IPS DF 6.9 (cell line): Measurements from ENCODE around the gene COL4A2.
"Not testable (repeated sequence)": the region's sequence is repeated elsewhere in the genome, so short reads cannot be mapped to it uniquely, and the experiment has no call there.

ENCODE experiments used
- DNase-seq: peaks from one replicate; pipeline ENCODE4 v3.0.0-alpha.2; 2013; ENCODE audit warnings: low read depth, low spot score
- H3K27ac ChIP-seq: one replicate; pipeline ENCODE4 v1.5.1; 2013; ENCODE audit warnings: low read length, control low read depth
- H3K27me3 ChIP-seq: 2 replicates; pipeline ENCODE4 v1.6.1; 2013; ENCODE audit warnings: mild to moderate bottlenecking, low read length; ENCODE audit not compliant: control insufficient read depth, insufficient read depth
- H3K36me3 ChIP-seq: 2 replicates; pipeline ENCODE4 v1.6.1; 2013; ENCODE audit warnings: low read length; ENCODE audit not compliant: control insufficient read depth, insufficient read depth
- H3K4me1 ChIP-seq: 2 replicates; pipeline ENCODE4 v1.6.1; 2013; ENCODE audit warnings: low read length; ENCODE audit not compliant: control insufficient read depth, insufficient read depth
- H3K4me3 ChIP-seq: 2 replicates; pipeline ENCODE4 v1.5.1; 2013; ENCODE audit warnings: mild to moderate bottlenecking, low read length
- H3K9me3 ChIP-seq: 2 replicates; pipeline ENCODE4 v1.6.1; 2013; ENCODE audit warnings: low read length, inconsistent platforms; ENCODE audit not compliant: control insufficient read depth, insufficient read depth
- WGBS: extraction: QIAGEN DNeasy Blood & Tissue Kit; methylation state at CpG from one replicate; pipeline ENCODE4 v1.1.7; 2013; ENCODE audit warnings: mixed read lengths, missing lambda C conversion rate; ENCODE audit not compliant: insufficient read length, insufficient coverage; 5-methylcytosine and 5-hydroxymethylcytosine counted together

COL4A2 gene

DNA sequence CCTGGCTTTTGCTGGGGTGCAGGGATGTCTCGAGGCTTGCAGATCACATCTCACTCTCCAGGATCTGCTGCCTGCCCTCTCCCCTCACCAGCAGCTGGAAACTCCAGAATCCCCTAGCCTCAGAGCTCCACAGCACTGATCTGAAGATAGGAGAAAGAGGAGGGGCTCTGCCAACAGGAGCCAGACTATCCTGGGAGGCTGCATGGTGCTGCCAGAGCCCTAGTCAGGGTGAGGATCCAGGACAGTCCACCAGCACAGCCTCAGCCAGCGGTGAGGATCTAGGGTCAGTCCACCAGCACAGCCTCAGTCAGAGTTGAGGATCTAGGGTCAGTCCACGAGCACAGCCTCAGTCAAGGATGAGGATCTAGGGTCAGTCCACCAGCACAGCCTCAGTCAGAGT lies 189.2 kb downstream of the COL4A2 start:
- no peaks in the 10 kb centered on the region for H3K9me3 ChIP-seq
- no peak overlapping the region for H3K27ac ChIP-seq
- WGBS = no CpG with 5 or more reads among the region's 3 CpGs
- no peak overlapping the region for H3K4me3 ChIP-seq
- no peaks in the 10 kb centered on the region for H3K4me1 ChIP-seq
- DNase-seq = no peak
- H3K27me3 ChIP-seq = no peaks in the 10 kb centered on the region
- peaks cover 33% of the 10 kb centered on the region for H3K36me3 ChIP-seq

DNA sequence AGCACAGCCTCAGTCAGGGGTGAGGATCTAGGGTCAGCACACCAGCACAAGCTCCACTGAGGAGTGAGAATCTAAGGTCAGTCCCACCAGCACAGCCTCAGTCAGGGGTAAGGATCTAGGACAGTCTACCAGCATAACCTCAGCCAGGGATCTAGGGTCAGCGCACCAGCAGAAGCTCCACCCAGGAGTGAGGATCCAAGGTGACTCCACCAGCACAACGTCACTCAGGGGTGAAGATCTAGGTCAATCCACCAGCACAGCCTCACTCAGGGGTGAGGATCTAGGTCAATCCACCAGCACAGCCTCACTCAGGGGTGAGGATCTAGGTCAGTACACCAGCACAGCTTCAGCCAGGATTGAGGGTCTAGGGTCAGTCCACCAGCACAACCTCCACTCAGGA lies 189.9 kb downstream of the COL4A2 start:
- no peaks in the 10 kb centered on the region for H3K27me3 ChIP-seq
- DNase-seq = no peak
- H3K36me3 ChIP-seq = peaks cover 34% of the 10 kb centered on the region
- H3K4me1 ChIP-seq = no peaks in the 10 kb centered on the region
- H3K27ac ChIP-seq = no peak overlapping the region
- H3K9me3 ChIP-seq = no peaks in the 10 kb centered on the region
- WGBS = no CpG with 5 or more reads among the region's 2 CpGs
- H3K4me3 ChIP-seq = no peak overlapping the region

DNA sequence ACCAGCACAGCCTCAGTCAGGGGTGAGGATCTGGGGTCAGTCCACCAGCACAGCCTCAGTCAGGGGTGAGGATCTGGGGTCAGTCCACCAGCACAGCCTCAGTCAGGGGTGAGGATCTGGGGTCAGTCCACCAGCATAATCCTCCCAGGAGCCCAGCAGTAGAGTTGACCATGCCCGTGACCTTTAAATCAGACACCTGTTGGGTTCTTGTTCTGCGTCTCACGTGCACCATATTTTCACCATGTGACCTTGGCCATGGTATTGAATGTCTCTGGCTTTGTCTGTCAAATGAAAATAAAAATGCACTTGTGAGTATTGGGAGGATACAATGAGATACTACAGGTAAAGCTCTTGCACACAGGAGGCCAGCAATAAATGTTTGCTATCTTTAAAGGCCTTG lies 190.8 kb downstream of the COL4A2 start:
- H3K36me3 ChIP-seq = peaks cover 34% of the 10 kb centered on the region
- no CpG with 5 or more reads among the region's 3 CpGs for WGBS
- H3K27me3 ChIP-seq, H3K4me1 ChIP-seq, H3K4me3 ChIP-seq, DNase-seq, H3K27ac ChIP-seq, H3K9me3 ChIP-seq: not testable (repeated sequence)

DNA sequence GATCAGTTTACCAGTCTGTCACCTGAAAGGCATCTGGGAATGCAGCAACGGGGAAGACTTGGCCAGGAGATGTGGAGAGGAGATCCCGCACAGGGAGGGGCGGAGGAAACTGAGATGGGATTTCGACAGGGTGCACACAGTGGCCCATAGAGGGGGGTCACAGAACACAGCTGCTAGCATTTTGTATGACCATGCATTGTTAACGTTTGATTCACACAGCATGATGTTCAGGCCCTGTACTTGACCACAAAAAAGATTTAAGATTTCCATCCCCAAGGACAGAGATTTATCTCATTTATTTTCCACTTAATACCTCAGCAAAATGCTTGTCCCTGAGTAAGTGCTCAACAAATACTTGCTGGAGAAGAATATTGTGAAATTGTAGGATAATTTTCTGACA lies 191.2 kb downstream of the COL4A2 start:
- no CpG with 5 or more reads among the region's 5 CpGs for WGBS
- peaks cover 35% of the 10 kb centered on the region for H3K36me3 ChIP-seq
- no peaks in the 10 kb centered on the region for H3K9me3 ChIP-seq
- no peak overlapping the region for H3K4me3 ChIP-seq
- H3K4me1 ChIP-seq = no peaks in the 10 kb centered on the region
- no peaks in the 10 kb centered on the region for H3K27me3 ChIP-seq
- no peak for DNase-seq
- no peak overlapping the region for H3K27ac ChIP-seq

DNA sequence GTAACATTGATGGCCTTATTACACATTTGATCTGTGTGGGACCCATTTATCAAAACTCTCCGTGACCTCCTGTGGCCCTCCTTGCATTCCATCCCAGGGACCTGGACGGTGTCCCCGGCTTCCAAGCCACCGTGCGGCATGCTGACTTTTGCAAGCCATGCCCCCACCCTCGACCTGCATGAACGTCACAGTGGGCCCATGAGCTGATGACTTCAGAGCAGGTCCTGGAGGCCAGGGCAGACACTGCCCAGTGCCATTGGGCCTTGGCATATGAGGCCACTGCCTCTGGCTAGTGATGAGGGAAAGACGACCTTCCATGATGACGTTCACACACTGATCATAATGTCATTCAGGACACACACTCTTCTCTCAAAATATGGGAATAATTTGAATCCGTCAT lies 191.7 kb downstream of the COL4A2 start:
- Histone ChIP-seq H3K9me3 (no peaks in the 10 kb centered on the region), H3K4me1 (no peaks in the 10 kb centered on the region), H3K27ac (no peak overlapping the region), H3K4me3 (no peak overlapping the region), H3K27me3 (no peaks in the 10 kb centered on the region), H3K36me3 (peaks cover 39% of the 10 kb centered on the region)
- WGBS = no CpG with 5 or more reads among the region's 10 CpGs
- DNase-seq = no peak

DNA sequence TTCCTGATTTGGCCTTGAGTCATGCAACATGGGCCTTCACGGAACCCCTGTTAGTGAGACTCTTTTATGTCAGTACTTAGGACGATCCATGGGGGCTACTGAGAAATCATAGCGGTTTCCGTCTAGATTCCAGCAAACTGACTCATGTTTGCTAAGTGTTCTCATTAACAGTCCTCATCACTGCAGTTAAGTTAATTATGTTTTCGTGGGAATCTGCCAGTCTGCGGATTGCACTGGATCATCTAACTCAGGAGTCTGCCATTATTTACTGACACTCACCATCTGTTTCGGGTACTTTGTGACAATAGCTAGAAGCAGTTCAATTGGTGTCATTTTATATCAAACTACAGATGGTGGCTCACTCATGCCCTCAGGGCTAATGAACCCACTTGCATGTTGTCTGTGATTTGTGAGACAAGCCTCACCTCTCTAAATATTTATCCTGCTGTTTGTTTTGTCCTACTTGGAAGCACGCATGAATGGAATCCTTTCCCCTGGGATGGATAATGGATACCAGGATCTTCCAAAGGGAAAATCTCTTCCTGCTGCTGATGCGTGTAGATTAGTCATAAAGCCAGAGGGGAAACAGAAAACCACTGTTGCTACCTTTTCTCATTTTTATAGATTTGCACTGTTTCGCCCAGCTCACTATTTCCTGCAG lies 192.7 kb downstream of the COL4A2 start:
- H3K27me3 ChIP-seq = no peaks in the 10 kb centered on the region
- no peaks in the 10 kb centered on the region for H3K9me3 ChIP-seq
- no peaks in the 10 kb centered on the region for H3K4me1 ChIP-seq
- no peak for DNase-seq
- H3K27ac ChIP-seq = no peak overlapping the region
- peaks cover 42% of the 10 kb centered on the region for H3K36me3 ChIP-seq
- no CpG with 5 or more reads among the region's 10 CpGs for WGBS
- H3K4me3 ChIP-seq = no peak overlapping the region

DNA sequence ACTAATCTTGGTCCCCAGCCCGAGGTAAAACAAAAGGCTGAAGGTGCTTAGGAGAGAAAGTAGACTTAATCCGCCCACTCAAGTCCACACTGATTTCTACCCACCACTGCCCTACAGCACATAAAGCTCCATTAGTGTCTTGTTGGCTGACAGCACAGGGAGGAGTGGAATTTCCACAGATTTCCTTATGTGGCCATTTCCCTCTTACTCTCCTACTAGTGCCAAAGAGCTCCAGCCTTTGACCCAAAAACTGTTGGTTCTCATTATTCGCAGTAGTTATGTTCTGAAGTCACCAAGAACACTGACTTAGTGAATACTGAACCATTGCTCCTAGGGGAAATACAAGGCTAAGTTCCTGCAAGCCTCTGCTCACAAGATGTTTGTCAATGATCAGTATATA lies 193.3 kb downstream of the COL4A2 start:
- H3K27ac ChIP-seq = no peak overlapping the region
- no peak overlapping the region for H3K4me3 ChIP-seq
- H3K4me1 ChIP-seq = no peaks in the 10 kb centered on the region
- WGBS = no CpG with 5 or more reads among the region's 3 CpGs
- no peak for DNase-seq
- H3K36me3 ChIP-seq = peaks cover 39% of the 10 kb centered on the region
- no peaks in the 10 kb centered on the region for H3K27me3 ChIP-seq
- H3K9me3 ChIP-seq = no peaks in the 10 kb centered on the region

DNA sequence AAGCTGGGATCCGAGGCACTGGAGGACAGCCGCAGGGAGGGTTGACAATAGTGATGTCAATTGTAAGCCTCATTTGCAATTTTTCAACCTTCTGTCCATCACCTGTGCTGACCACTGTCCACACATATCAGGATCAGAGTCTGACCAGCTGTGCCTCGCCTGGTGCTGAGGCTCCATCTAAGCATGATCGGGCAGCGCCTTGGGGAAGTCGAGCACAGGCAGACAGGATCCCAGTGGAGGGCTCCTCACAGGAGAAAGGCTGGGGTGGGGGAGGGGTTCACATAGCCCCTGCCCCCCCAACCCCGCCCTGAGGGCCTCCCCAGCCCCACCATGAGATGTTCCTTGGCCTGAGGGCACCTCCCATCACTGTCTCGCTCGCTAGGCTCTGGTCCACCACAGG lies 194.1 kb downstream of the COL4A2 start:
- no peak overlapping the region for H3K4me3 ChIP-seq
- WGBS = no CpG with 5 or more reads among the region's 9 CpGs
- H3K27ac ChIP-seq = no peak overlapping the region
- no peak for DNase-seq
- no peaks in the 10 kb centered on the region for H3K4me1 ChIP-seq
- H3K36me3 ChIP-seq = peaks cover 36% of the 10 kb centered on the region
- H3K9me3 ChIP-seq = no peaks in the 10 kb centered on the region
- H3K27me3 ChIP-seq = no peaks in the 10 kb centered on the region

DNA sequence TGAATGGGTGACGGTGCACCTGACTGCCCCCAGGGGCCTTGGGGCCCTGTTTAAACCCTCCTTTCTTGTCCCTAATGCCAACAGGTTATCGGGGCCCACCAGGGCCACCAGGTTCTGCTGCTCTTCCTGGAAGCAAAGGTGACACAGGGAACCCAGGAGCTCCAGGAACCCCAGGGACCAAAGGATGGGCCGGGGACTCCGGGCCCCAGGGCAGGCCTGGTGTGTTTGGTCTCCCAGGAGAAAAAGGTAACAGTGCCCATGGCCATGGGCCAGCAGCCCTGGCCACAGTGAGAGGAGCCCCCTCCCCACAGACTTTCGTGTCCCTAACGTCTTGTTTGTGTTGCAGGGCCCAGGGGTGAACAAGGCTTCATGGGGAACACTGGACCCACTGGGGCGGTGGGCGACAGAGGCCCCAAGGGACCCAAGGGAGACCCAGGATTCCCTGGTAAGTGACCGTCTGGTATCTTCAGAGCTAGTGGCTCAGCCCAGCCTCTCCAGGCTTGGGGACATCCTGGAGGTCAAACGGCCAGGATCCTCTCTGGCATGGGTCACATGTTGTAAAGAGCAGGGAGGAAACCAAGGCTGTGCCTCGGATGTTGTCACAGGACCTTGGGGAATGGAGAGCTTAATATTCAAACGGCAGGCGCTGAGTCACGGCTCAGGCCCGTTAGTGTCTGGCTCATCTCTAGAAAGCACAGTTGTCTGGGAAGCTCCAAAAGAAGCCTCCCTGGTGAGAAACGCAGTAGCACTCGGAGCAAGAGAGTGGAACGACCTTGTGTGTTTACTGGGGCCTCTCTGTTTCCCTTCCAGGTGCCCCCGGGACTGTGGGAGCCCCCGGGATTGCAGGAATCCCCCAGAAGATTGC lies 196.2 kb downstream of the COL4A2 start:
- WGBS = no CpG with 5 or more reads among the region's 20 CpGs
- no peak for DNase-seq
- H3K27ac ChIP-seq = no peak overlapping the region
- peaks cover 30% of the 10 kb centered on the region for H3K36me3 ChIP-seq
- no peaks in the 10 kb centered on the region for H3K27me3 ChIP-seq
- no peaks in the 10 kb centered on the region for H3K9me3 ChIP-seq
- no peaks in the 10 kb centered on the region for H3K4me1 ChIP-seq
- no peak overlapping the region for H3K4me3 ChIP-seq

DNA sequence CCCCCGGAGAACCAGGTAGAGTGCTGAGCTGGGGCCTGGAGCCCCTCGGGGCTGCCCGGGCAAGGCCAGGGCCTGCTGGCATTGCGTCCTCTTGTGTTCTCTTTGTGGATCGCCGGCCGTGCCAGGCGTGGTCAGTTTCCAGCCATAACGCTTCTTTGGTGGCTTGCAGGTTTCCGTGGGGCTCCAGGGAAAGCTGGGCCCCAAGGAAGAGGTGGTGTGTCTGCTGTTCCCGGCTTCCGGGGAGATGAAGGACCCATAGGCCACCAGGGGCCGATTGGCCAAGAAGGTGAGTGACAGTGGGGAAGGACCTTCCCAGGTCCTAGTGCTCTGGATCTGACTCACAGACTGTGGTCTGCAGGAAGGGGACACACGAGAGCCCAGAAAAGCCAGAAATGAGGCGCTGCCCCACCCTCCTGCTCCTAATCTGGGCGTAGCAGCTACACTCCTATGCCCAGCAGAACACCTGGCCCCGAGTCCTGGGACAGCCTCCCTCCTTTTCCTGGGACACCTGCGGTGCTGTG lies 197.0 kb downstream of the COL4A2 start:
- WGBS = no CpG with 5 or more reads among the region's 18 CpGs
- DNase-seq = no peak
- no peak overlapping the region for H3K4me3 ChIP-seq
- H3K27ac ChIP-seq = no peak overlapping the region
- no peaks in the 10 kb centered on the region for H3K9me3 ChIP-seq
- peaks cover 27% of the 10 kb centered on the region for H3K36me3 ChIP-seq
- no peaks in the 10 kb centered on the region for H3K27me3 ChIP-seq
- H3K4me1 ChIP-seq = no peaks in the 10 kb centered on the region
